ENCODE results near the gene PARK7.
A peak's percentile ranks its signal among the peaks of the same experiment; 100 is the strongest.

PARK7 gene

DNA sequence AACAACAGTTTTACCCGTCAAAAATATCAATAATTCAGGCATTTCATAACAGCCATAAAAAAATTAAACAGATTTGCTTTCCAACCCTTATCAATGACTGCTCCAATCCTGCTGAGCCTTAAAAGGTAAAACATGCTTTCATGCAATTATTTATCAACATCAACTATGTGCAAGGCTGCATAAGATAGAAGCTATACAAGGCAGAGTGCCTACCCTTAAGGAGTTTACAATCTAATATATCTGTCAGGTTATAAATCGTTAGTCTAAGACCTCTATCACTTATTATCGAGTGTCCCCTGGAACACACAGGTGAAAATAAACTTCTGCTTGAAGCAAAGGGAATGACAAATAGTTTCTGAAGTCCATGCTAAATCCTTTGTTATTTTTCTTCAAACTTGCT lies 62.8 kb downstream of the PARK7 start:
- no peak for DNase-seq (ENCODE audit: low read depth in 3 of 3)

DNA sequence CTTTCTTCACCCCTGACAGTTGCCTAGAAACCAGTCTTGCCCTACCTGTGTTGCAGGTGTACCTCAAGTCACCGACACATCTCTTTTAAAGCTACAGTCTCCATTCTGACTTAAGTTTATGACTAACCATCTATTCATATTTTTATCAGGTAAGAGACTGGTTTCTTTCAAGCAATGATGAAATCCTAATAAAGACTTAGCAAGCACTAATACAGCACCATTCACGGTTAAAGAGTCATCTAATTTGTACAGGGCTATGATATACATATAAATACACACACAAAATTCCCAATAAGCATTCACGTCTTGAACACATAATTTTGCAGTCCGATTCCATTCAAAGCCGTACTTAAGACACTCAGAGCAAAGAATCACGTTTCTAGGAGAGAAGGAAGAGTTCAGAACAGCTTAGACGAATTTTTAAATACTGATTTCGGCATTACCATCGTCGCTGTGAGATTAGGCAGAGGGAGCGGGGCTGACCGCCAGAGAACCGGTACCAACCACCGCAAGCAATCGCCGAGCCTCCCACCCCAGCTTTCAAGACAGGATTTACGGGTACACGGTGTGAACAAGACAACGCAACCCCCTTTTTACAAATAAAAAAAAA lies 63.7 kb downstream of the PARK7 start:
- no peak for DNase-seq (ENCODE audit: low read depth in 3 of 3)

DNA sequence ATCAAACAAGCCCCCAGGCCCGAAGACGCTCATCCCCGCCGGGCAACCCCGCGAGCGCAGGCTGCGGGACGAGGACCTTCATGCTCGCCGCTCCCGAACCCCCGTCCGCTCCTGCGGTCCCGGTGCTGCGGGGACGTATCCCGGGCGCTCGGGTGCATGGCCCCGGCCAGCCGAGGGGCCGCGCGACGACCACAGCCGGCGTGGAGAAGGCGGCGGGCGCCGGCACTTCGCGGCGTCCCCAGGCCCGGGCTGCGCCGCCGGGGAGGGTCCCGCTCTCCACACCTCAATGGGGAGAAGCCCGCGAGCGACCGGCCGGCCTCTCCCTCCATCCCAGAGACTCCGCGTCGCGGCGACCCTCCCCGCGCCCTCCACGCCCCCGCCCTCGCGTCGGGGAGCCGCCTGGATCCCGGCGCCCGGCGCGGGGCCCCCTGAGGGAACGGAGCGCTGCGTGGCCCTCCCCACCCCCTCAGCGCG lies 64.2 kb downstream of the PARK7 start:
- DNase-seq (ENCODE audit: low read depth in 3 of 3): no peak

DNA sequence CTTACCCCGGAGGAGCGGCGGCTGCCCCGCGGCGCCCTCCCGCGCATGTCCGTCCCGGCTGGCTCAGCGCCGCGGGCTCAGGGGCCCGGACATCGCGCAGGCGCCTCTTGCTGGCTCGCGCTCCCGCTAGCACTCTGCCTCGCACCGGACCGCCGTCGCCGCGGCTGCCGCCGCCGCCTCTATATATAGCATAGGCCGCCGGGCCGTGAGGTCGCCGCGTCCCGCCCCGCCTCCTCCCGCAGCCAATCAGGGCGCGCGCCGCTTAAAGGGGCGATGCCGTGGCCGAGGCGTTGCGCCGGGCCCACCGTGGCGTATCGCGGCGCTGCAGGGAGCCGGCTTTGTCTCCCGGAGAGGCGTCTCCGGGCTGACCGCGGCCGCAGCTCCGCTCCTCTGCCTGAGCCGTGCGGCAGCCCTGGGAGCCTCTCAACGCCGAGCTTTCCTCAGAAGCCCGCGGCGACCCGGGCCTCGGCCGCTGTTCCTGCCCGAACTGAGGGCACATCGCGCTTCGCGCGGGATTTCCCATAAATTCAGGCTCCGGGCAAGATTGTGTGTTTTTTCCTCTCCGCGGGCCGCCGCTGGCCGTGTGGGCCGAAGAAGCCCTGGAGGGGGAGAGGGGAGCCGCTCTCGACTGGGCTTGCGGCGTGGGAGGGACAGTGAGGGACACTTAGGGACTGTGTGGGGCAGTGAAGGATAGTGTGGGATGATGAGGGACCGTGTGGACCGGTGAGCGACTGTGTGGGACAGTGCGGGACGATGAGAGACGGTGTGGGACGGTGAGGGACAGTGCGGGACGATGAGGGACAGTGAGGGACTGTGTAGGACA lies 64.9 kb downstream of the PARK7 start, which contains the start of gene ERRFI1:
Gene ERRFI1 (minus strand): TSS at position 157 of the 823 bp plus-strand sequence. CDS start 10,690 bp downstream, outside the sequence.
- DNase-seq (ENCODE audit: low read depth in 3 of 3): peak; percentile 74 to 88 (median 75)

DNA sequence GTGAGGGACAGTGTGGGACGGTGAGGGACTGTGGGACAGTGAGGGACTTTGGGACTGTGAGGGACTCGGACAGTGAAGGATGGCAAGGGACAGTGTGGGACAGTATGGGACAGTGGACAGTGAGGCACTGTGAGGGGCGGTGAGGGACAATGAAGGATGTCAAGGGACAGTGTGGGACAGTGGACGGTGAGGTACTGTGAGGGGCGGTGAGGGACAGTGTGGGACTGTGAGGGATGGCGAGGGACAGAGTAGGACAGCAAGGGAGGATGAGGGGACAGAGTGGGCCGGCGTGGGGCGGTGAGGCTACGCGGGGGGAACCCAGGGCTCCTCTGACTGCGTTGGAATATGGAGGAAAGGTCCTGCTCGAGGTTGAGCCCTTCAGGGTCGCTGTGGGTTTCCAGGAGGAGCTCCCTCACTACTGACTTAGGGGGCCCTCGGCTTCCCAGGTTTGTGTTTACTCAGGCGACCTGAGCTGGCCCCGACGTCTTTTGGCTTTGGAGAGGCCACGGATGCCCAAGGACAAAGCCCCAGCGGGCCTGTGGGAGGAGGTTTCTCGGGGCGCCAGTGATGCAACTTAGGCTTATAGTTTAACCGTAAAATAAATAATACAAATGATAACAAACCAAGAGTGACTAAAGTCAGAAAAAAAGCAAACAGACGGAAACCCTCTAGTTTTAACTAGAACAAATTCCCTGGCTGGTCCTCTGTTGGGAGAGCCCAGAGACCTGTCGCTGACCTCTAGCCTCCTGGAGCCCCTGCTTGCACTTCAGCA lies 65.7 kb downstream of the PARK7 start:
- no peak for DNase-seq (ENCODE audit: low read depth in 3 of 3)

DNA sequence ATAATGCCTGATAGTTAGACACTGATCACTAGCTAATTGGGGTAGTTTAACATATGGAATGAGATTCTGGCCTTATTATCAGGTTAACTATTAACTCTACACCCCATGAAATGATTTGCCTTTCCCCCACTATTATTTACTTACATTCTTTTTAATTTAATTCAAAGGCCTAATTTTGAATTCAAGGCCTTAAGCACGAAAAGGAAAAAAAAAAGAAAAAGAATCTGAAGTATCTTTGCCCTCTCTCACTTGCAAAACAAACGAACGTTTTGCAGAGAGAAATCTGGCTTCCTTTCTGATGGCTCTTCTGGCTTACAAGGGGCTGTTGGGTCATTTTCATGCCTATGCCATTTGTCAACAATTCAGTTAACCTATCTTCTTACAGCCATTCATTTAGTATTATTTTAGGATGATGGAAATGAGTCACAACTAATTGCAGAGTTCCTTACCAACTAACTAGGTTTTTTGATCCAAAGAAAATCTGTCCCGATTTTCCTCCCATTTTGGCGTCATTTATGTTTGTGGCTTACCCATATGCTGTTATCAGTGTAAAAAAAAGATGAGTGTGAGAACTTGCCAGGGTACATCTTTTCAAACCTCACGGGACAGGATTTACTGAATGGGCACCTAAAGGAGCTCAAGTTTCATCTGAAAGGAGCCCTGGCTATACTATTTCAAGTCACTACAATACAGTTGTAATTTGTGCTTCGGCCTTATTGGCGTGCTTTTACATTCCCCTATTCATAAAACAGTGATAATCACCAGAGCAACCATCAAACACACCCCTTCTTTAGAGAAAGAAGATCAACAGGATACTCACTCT lies 66.4 kb downstream of the PARK7 start:
- no peak for DNase-seq (ENCODE audit: low read depth in 3 of 3)

DNA sequence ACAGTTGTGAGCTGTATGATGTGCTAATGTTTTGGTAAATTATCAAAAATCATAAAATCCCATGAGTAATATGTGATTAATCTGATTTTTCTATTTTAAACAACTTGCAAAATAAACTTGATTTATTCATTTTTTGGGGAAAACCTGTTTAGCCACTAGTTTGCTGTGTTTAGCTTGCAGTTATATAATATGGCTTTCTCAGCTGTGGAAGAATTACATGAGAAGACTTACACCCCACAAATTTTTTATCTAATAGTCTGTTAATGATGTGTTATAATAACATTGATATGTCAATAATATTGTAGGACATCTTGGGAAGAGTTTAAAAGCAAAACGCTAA lies 67.0 kb downstream of the PARK7 start:
- DNase-seq (ENCODE audit: low read depth in 3 of 3): no peak

DNA sequence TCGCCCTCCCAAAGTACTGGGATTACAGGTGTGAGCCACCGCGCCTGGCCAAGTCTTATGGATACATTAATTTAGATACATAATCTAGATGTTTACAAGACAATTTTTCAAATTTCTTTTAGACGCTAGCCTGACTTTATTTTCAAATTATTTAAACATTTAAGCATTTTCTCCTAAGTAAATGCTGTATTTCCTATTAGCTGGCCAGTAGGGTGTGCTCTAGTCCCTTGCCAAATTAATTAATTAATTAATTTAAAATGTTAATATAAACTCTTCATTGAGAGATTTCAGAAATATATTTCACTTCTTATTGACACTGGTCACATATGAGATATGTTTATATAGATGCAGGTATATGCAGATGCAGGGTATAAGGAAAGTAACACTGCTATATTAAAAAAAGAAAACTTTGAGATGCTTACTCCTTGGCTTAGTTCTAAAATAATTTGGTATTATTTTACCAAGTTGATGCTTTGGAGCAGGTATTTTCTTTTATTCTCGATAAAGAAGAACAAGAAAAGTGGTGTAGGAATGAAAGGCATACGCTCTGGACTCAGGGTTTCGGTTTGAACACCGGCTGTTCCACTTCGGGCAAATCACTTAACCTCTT lies 69.8 kb downstream of the PARK7 start:
- peak in 1 of 3 experiments; percentile 1 for DNase-seq (ENCODE audit: low read depth in 3 of 3)

DNA sequence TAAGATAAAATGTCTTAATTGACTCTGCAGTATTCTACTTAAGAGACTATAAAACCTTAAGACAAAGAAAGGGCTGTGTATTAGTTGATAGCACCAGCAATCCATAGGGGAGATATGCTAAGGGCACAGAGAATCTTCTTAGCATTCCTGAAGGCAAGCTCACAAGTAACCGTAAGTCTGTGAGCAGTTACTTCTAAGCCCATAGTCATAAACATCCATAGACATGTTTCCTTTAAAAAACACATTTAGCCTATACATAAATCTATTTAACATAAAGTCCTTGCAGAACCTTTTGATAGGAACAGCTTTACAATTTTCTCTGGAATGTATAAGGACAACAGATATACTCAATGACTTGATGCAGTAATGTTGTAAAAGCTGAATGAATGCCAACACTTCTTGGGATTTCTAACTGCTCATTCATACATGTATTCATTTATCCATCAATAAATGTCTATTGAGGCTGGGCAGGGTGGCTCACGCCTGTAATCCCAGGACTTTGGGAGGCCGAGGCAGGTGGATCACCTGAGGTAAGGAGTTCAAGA lies 70.9 kb downstream of the PARK7 start:
- no peak for DNase-seq (ENCODE audit: low read depth in 3 of 3)

DNA sequence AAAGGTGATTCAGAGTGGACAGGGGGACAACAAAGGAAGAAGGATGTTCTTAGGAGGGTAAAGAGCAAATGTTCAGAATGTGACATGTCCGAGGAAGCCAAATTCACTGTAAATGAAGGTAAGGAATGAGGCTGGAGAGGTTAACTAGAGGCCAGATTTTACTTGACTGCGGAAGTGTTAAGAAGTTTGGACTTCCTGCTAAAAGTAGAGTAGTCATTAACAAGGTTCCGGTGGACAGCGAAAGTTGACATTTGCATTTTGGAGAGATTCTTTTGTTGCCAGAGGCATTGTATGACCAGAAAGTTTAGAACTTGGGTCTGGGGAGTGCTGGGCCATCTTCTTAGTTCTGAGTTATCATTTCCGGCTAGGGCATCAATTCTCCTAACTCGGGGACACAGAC lies 71.8 kb downstream of the PARK7 start:
- no peak for DNase-seq (ENCODE audit: low read depth in 3 of 3)

Measured in stimulated activated CD4-positive, alpha-beta T cell treated with anti-CD3 and anti-CD28 coated beads, TNF-alpha, amount 100 ng/mL, for 24 hours (primary cell).